ENCODE measurements around the gene AGBL4.

DNA sequence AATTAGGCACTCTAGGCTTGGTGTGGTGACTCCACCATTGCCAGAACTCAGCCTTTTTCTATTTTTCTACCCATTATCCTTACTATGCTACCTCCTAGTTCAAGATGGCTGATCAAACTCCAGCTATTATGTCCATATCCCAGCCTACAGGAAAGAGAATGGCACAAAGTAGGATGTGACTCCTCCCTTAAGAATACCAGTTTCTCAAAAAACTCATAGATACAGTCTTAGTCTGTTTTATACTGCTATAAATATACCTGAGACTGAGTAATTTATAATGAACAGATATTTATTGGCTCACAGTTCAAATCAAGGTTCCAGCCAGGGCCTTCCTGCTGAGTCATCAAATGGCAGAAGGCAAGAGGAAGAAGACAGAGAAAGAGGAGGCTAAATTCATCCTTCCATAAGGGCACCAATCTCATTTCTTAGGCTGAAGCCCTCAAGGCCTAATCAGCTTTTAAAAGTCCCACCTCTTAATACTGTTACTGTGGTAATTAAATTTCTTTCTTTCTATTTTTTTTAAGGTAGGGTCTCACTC, 704.3 kb downstream of the AGBL4 start:
- TF ChIP-seq CTCF (conservative IDR thresholded peaks at IDR 0.05 in 1 of 2, IDR thresholded peaks at IDR 0.05 in 1 of 2; ENCODE audit: extremely low read depth in 1 of 2, insufficient read depth in 1 of 2, low read depth in 1 of 2, low read length in 2 of 2) (no peak), EZH2 (IDR thresholded peaks at IDR 0.05; ENCODE audit: borderline replicate concordance, low read length) (no peak)

All from mammary epithelial cell (primary cell).